M059J (cell line): ENCODE data around the gene ADAR. TPM values are rescaled to one million over a fixed set of nuclear protein-coding genes. Genes with fewer than 3 reads are reported as not detected.
A peak's percentile ranks its signal among the peaks of the same experiment; 100 is the strongest.

Experiments
- DNase-seq: peaks from one replicate; pipeline ENCODE4 v3.0.0-alpha.2; 2012; ENCODE audit warnings: low read depth
- total RNA-seq: library from RNA; depleted of rRNA; stranded (reverse); fragments of >200 nt; shearing (Covaris generic); gene quantifications from 2 replicates; pipeline ENCODE4 v1.2.3, GENCODE V29; 2014

The ADAR gene
- total RNA-seq, 1 experiment from 2014 or later = 260 TPM

GRCh38 chr1:154557939-154558719, 49.9 kb downstream of the ADAR start, which contains the start of gene UBE2Q1:
Gene UBE2Q1, minus strand, starts transcription at chr1:154558662. Its CDS starts 109 bp downstream, at chr1:154558553.
- peak; percentile 41 for DNase-seq

GRCh38 chr1:154557248-154557938, 50.6 kb downstream of the ADAR start:
- DNase-seq = no peak

- no peak for DNase-seq
These were observed 51.6 kb downstream of the ADAR start for GRCh38 chr1:154556422-154556821.

GRCh38 chr1:154553056-154554030, 54.6 kb downstream of the ADAR start:
- no peak for DNase-seq

- no peak for DNase-seq
These were observed 56.0 kb downstream of the ADAR start for GRCh38 chr1:154552036-154552435.

GRCh38 chr1:154551474-154551873, 56.5 kb downstream of the ADAR start:
- DNase-seq = no peak

- DNase-seq = no peak
These were observed 57.3 kb downstream of the ADAR start for GRCh38 chr1:154550657-154551056.

- no peak for DNase-seq
These were observed 57.9 kb downstream of the ADAR start for GRCh38 chr1:154550070-154550469.

GRCh38 chr1:154549202-154549770, 58.7 kb downstream of the ADAR start:
- DNase-seq = no peak

- no peak for DNase-seq
These were observed 60.0 kb downstream of the ADAR start for GRCh38 chr1:154548028-154548427.

- DNase-seq = no peak
These were observed 60.8 kb downstream of the ADAR start for GRCh38 chr1:154547105-154547732.

GRCh38 chr1:154546264-154547063, 61.5 kb downstream of the ADAR start:
- DNase-seq = peak; percentile 65

- DNase-seq = no peak
These were observed 66.8 kb downstream of the ADAR start for GRCh38 chr1:154541231-154541630.

- DNase-seq = no peak
These were observed 68.2 kb downstream of the ADAR start for GRCh38 chr1:154539486-154540483.

GRCh38 chr1:154536570-154536969, 71.4 kb downstream of the ADAR start:
- DNase-seq = no peak

- DNase-seq = peak; percentile 46
These were observed 73.8 kb downstream of the ADAR start for GRCh38 chr1:154533952-154534844.
